ENCODE results near the gene M1AP. TPM values are rescaled to one million over a fixed set of nuclear protein-coding genes. Genes with fewer than 3 reads are reported as not detected.

M1AP gene
- polyA plus RNA-seq, 1 of the 3 experiments (the other 2 are of a cell fraction): 0.02 TPM

DNA sequence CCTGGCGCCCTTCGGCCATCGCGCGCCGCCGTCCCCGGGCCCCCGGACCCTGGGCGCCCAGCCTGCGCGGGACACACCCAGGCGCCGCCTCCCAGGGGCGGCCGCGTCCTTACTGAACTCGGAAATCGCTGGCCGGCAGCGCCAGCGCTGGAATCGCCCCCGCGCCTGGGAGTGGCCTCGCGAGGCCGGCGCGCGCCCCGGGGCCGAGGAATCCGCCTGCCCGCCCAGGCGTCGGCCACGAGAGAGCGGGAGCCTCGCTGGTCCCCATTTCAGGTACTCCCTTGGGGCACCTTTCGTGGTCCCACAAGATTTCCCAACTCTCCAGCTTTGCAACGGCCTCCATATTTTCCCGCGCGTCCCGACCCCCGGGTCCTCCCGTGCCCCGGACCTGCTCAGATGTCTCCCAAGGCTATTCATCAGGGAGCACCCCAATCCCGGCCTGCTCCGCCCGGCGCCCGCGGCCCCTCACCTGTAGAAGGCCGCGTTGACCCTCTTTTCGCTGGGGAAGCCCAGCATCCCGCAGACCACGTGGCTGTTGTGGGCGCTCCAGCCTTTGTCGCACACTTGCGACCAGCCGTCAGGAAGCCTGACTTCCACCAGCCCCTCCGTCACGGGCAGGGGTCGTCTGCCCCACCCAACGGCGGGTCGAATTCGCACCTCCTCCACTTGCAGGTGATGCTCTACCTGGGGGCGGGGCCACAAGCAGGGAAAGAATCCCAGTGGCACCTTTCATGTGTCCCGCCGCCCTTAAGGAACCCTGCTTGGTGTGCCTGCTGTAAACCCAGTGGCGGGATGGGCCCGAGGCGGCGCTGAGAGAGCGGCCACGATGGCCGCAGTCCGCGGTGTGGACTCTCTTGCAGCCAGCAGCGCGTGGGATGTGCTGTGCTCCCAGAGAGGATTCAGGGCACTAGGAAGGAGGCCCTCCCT lies 99.0 kb downstream of the M1AP start:
- Histone ChIP-seq H3K4me2 (peak overlapping the region; percentile 91), H3F3A (replicated peaks; ENCODE audit: insufficient read depth) (peaks cover 19% of the 10 kb centered on the region), H3K9me2 (no peaks in the 10 kb centered on the region), H3K9me3 (no peaks in the 10 kb centered on the region), H2AFZ (ENCODE audit: low read depth) (peak overlapping the region; percentile 57; the same call in 1 of the 2 replicates), H3K36me3 (replicated peaks in 1 of 2; ENCODE audit: control insufficient read depth in 1 of 2, insufficient read depth in 2 of 2, low read length in 1 of 2) (peaks cover 6 to 15% of the 10 kb centered on the region in 2 experiments), H3K79me2 (ENCODE audit: insufficient read depth) (peaks cover 46% of the 10 kb centered on the region), H3K27ac (ENCODE audit: low read depth in 2 of 2, low read length in 1 of 2) (peak overlapping the region in 1 of 2 experiments; percentile 77; a peak in 2 of 4 replicates), H3K4me3 (ENCODE audit: low read depth in 2 of 2, low read length in 1 of 2) (peak overlapping the region; percentile 52 to 60), H3K9ac (peak overlapping the region; percentile 52; the same call in 1 of the 2 replicates), H3K4me1 (ENCODE audit: control insufficient read depth in 1 of 2, insufficient read depth in 2 of 2, low read depth in 1 of 2, low read length in 1 of 2) (peaks cover 9 to 37% of the 10 kb centered on the region in 2 experiments; a peak in 3 of 4 replicates), H3K27me3 (ENCODE audit: insufficient read depth) (no peaks in the 10 kb centered on the region), H4K20me1 (ENCODE audit: insufficient read depth) (no peaks in the 10 kb centered on the region)
- POLR2A ChIA-PET: interaction anchor here (0.5 to 1.0 kb wide), 2 partner anchors 30 to 1888 kb away, joined by 3 read pairs; no protein-coding TSS in a partner anchor
- 20% methylated on average over 32 of the region's 85 CpGs for WGBS (ENCODE audit: low lambda C conversion rate)
- TF ChIP-seq MXI1 (IDR thresholded peaks at IDR 0.05; ENCODE audit: low read depth, low read length) (peak; percentile 80), GABPA (IDR thresholded peaks at IDR 0.05; ENCODE audit: low read depth) (no peak), TAF1 (IDR thresholded peaks at IDR 0.05; ENCODE audit: borderline replicate concordance, low read depth, low read length) (0 out of 2 replicates have a peak, but pooled peaks have one; percentile 17), SMC3 (IDR thresholded peaks at IDR 0.05; ENCODE audit: low read depth, low read length) (no peak), TEAD4 (IDR thresholded peaks at IDR 0.05; ENCODE audit: borderline replicate concordance, insufficient read depth) (no peak), POLR2AphosphoS5 (IDR thresholded peaks at IDR 0.05; ENCODE audit: low read depth, low read length) (peak; percentile 38; the same call in 1 of the 2 replicates), NRF1 (IDR thresholded peaks at IDR 0.05; ENCODE audit: low read depth, low read length) (peak; percentile 51), EP300 (IDR thresholded peaks at IDR 0.05; ENCODE audit: borderline replicate concordance in 1 of 2, low read depth in 1 of 2, low read length in 1 of 2) (no peak)
- TF ChIP-seq, protein P1, sequence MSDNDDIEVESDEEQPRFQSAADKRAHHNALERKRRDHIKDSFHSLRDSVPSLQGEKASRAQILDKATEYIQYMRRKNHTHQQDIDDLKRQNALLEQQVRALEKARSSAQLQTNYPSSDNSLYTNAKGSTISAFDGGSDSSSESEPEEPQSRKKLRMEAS (IDR thresholded peaks at IDR 0.05; ENCODE audit: low read depth): peak; percentile 83
- TF ChIP-seq, protein P2, sequence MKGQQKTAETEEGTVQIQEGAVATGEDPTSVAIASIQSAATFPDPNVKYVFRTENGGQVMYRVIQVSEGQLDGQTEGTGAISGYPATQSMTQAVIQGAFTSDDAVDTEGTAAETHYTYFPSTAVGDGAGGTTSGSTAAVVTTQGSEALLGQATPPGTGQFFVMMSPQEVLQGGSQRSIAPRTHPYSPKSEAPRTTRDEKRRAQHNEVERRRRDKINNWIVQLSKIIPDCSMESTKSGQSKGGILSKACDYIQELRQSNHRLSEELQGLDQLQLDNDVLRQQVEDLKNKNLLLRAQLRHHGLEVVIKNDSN (IDR thresholded peaks at IDR 0.05; ENCODE audit: borderline replicate concordance, low read depth): peak; percentile 32
- TF ChIP-seq, protein P3, sequence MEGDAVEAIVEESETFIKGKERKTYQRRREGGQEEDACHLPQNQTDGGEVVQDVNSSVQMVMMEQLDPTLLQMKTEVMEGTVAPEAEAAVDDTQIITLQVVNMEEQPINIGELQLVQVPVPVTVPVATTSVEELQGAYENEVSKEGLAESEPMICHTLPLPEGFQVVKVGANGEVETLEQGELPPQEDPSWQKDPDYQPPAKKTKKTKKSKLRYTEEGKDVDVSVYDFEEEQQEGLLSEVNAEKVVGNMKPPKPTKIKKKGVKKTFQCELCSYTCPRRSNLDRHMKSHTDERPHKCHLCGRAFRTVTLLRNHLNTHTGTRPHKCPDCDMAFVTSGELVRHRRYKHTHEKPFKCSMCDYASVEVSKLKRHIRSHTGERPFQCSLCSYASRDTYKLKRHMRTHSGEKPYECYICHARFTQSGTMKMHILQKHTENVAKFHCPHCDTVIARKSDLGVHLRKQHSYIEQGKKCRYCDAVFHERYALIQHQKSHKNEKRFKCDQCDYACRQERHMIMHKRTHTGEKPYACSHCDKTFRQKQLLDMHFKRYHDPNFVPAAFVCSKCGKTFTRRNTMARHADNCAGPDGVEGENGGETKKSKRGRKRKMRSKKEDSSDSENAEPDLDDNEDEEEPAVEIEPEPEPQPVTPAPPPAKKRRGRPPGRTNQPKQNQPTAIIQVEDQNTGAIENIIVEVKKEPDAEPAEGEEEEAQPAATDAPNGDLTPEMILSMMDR (IDR thresholded peaks at IDR 0.05): no peak
- CTCF ChIA-PET: interaction anchor here (1.0 to 3.2 kb wide), 4 partner anchors 17 to 37 kb away, joined by 3 to 19 read pairs (median 5); no protein-coding TSS in a partner anchor
- peak; percentile 92 for DNase-seq

Measured in SK-N-SH (cell line).